D721Med (cell line): Measurements from ENCODE around the gene PAFAH1B1.
"Not testable (repeated sequence)": the region's sequence is repeated elsewhere in the genome, so short reads cannot be mapped to it uniquely, and the experiment has no call there.

Experiments
- DNase-seq: peaks from one replicate; pipeline ENCODE4 v3.0.0; 2011; ENCODE audit warnings: low spot score; ENCODE audit not compliant: insufficient read length
- FAIRE-seq: peaks from 2 replicates; lab custom pipeline; 2011; peaks lifted over from hg19 to GRCh38; lab: Jason Lieb, UNC
- CTCF ChIP-seq: IDR thresholded peaks from 2 replicates; pipeline ENCODE4 v1.5.1; 2012; ENCODE audit warnings: mild to moderate bottlenecking, control low read depth; ENCODE audit not compliant: insufficient read depth; ENCODE audit errors: missing control alignments

The PAFAH1B1 gene

GRCh38 chr17:2647957-2648356 lies 54.5 kb downstream of the PAFAH1B1 start:
- DNase-seq, result no peak
- FAIRE-seq, result no peak
- no peak for TF ChIP-seq CTCF

- DNase-seq, result no peak
- FAIRE-seq, result no peak
- TF ChIP-seq CTCF, result no peak
Observed at GRCh38 chr17:2649191-2649590, 55.7 kb downstream of the PAFAH1B1 start.

- not testable (repeated sequence) for FAIRE-seq, DNase-seq
Observed at GRCh38 chr17:2652911-2653310, 59.5 kb downstream of the PAFAH1B1 start.

- TF ChIP-seq CTCF, result no peak
- DNase-seq, result no peak
- no peak for FAIRE-seq
Observed at GRCh38 chr17:2655546-2655945, 62.1 kb downstream of the PAFAH1B1 start.

- TF ChIP-seq CTCF, result no peak
- FAIRE-seq, result no peak
- no peak for DNase-seq
Observed at GRCh38 chr17:2656283-2656682, 62.8 kb downstream of the PAFAH1B1 start.

- FAIRE-seq, DNase-seq: not testable (repeated sequence)
Observed at GRCh38 chr17:2659337-2659736, 65.9 kb downstream of the PAFAH1B1 start.

GRCh38 chr17:2660410-2660809 lies 67.0 kb downstream of the PAFAH1B1 start:
- FAIRE-seq, DNase-seq: not testable (repeated sequence)

GRCh38 chr17:2672026-2672425 lies 78.6 kb downstream of the PAFAH1B1 start:
- FAIRE-seq (no peak), DNase-seq (no peak)
- no peak for TF ChIP-seq CTCF

GRCh38 chr17:2679247-2679646 lies 85.8 kb downstream of the PAFAH1B1 start:
- DNase-seq, FAIRE-seq: not testable (repeated sequence)
